IMR-90 (cell line): ENCODE results near the gene SPEG. TPM values are rescaled to one million over a fixed set of nuclear protein-coding genes. Genes with fewer than 3 reads are reported as not detected.

Experiments used
- ATAC-seq: fragments of 200-7000 bp; cut with Tn5 transposase; 2 replicates; pipeline ENCODE4 v1.9.1; 2020; ENCODE audit warnings: low read depth, mild to moderate bottlenecking, moderate library complexity
- BruUV-seq: library from RNA; stranded (reverse); fragments of 400-500 nt; replicated peaks from 2 replicates; lab custom pipeline; 2021; lab: Mats Ljungman, UMichigan
- CTCF ChIA-PET: fragments of 300-600 bp; formaldehyde crosslinking; extraction: SDS; loops from one replicate; lab custom pipeline; 2021; ENCODE audit warnings: antibody characterized with exemption; lab: Yijun Ruan, JAX
- POLR2A ChIA-PET: fragments of 300-600 bp; sonication (Branson Sonifier 250); formaldehyde crosslinking; loops from one replicate; lab custom pipeline; 2022; ENCODE audit warnings: antibody characterized with exemption; ENCODE audit not compliant: unreplicated experiment; lab: Charles Lee
- DNase-seq: peaks from one replicate; pipeline ENCODE4 v3.0.0; 2013
- H2AFZ ChIP-seq: replicated peaks from 2 replicates; pipeline ENCODE3; 2013; ENCODE audit warnings: low read length, mild to moderate bottlenecking; ENCODE audit not compliant: poor library complexity
- H2AK5ac ChIP-seq: 2 replicates; pipeline ENCODE4 v1.6.1; 2013; ENCODE audit warnings: low read depth, low read length, inconsistent platforms
- H2AK9ac ChIP-seq: replicated peaks from 2 replicates; pipeline ENCODE3; 2013; ENCODE audit warnings: mild to moderate bottlenecking, low read depth, low read length, moderate library complexity; ENCODE audit not compliant: poor library complexity
- H2BK120ac ChIP-seq: 2 replicates; pipeline ENCODE4 v1.6.1; 2013; ENCODE audit warnings: low read depth, low read length, inconsistent platforms
- H2BK15ac ChIP-seq: 3 replicates; pipeline ENCODE4 v1.6.1; 2013; ENCODE audit warnings: low read depth, low read length, inconsistent platforms
- H2BK20ac ChIP-seq: 2 replicates; pipeline ENCODE4 v1.6.1; 2013; ENCODE audit warnings: low read depth, mild to moderate bottlenecking, inconsistent platforms, low read length, moderate library complexity
- H2BK5ac ChIP-seq: 2 replicates; pipeline ENCODE4 v1.6.1; 2013; ENCODE audit warnings: mild to moderate bottlenecking, low read depth, low read length, inconsistent platforms; ENCODE audit not compliant: poor library complexity, severe bottlenecking
- H3K14ac ChIP-seq: replicated peaks from 2 replicates; pipeline ENCODE4 v1.6.1; 2013; ENCODE audit warnings: low read depth, low read length, inconsistent platforms
- H3K18ac ChIP-seq: 2 replicates; pipeline ENCODE4 v1.6.1; 2013; ENCODE audit warnings: low read depth, low read length, control low read depth
- H3K23ac ChIP-seq: 2 replicates; pipeline ENCODE4 v1.6.1; 2013; ENCODE audit warnings: low read depth, low read length, inconsistent platforms
- H3K27ac ChIP-seq: 2 replicates; pipeline ENCODE4 v1.5.1; 2013; ENCODE audit warnings: mild to moderate bottlenecking, control low read depth, low read length; ENCODE audit not compliant: insufficient read depth
- H3K27me3 ChIP-seq: 2 replicates; pipeline ENCODE4 v1.6.1; 2013; ENCODE audit warnings: low read length; ENCODE audit not compliant: control insufficient read depth, insufficient read depth
- H3K36me3 ChIP-seq: 2 replicates; pipeline ENCODE4 v1.6.1; 2013; ENCODE audit warnings: low read length, mixed read lengths; ENCODE audit not compliant: control insufficient read depth, insufficient read depth
- H3K4ac ChIP-seq: 2 replicates; pipeline ENCODE4 v1.6.1; 2013; ENCODE audit warnings: low read depth, low read length, inconsistent platforms
- H3K4me1 ChIP-seq: 2 replicates; pipeline ENCODE4 v1.6.1; 2013; ENCODE audit warnings: low read length, mixed read lengths; ENCODE audit not compliant: control insufficient read depth, insufficient read depth
- H3K4me2 ChIP-seq: 2 replicates; pipeline ENCODE4 v1.6.1; 2013; ENCODE audit warnings: low read depth, mild to moderate bottlenecking, control low read depth, low read length, moderate library complexity
- H3K4me3 ChIP-seq: 2 replicates; pipeline ENCODE4 v1.5.1; 2013; ENCODE audit warnings: low read depth, mild to moderate bottlenecking, control low read depth, low read length, moderate library complexity; ENCODE audit not compliant: insufficient read depth
- H3K56ac ChIP-seq: 2 replicates; pipeline ENCODE4 v1.6.1; 2013; ENCODE audit warnings: low read length, inconsistent platforms; ENCODE audit not compliant: insufficient read depth; ENCODE audit errors: extremely low read depth
- H3K79me1 ChIP-seq, 2 experiments: 2 replicates each; pipeline ENCODE4 v1.6.1; 2013; ENCODE audit warnings: low read length in 2 of 2, inconsistent platforms in 1 of 2, low read depth in 1 of 2
- H3K9ac ChIP-seq: 2 replicates; pipeline ENCODE4 v1.6.1; 2013; ENCODE audit warnings: low read depth, low read length, control low read depth
- H3K9me1 ChIP-seq: 2 replicates; pipeline ENCODE4 v1.6.1; 2013; ENCODE audit warnings: low read length, inconsistent platforms; ENCODE audit not compliant: insufficient read depth
- H3K9me3 ChIP-seq: 2 replicates; pipeline ENCODE4 v1.6.1; 2013; ENCODE audit warnings: low read length; ENCODE audit not compliant: control insufficient read depth, insufficient read depth
- H4K20me1 ChIP-seq: 2 replicates; pipeline ENCODE4 v1.6.1; 2013; ENCODE audit warnings: low read length, inconsistent platforms; ENCODE audit not compliant: insufficient read depth
- H4K5ac ChIP-seq: 2 replicates; pipeline ENCODE4 v1.6.1; 2013; ENCODE audit warnings: mild to moderate bottlenecking, low read depth, low read length, control low read depth
- H4K8ac ChIP-seq, 2 experiments: 2 replicates each; pipeline ENCODE4 v1.6.1; 2013; ENCODE audit warnings: low read depth in 2 of 2, low read length in 2 of 2, control low read depth in 1 of 2, inconsistent platforms in 1 of 2
- H4K91ac ChIP-seq: 2 replicates; pipeline ENCODE4 v1.6.1; 2013; ENCODE audit warnings: low read depth, low read length, inconsistent platforms; ENCODE audit not compliant: insufficient read depth
- MAFK ChIP-seq: IDR thresholded peaks from 2 replicates; pipeline ENCODE4 v1.6.1; 2012; ENCODE audit warnings: low read depth, low read length, improper control_type of control experiment
- POLR2A ChIP-seq: IDR thresholded peaks from 2 replicates; pipeline ENCODE4 v1.6.1; 2012; ENCODE audit warnings: mild to moderate bottlenecking, low read depth, low read length
- RAD21 ChIP-seq: IDR thresholded peaks from 2 replicates; pipeline ENCODE4 v1.6.1; 2012; ENCODE audit warnings: low read length, improper control_type of control experiment
- WGBS, 2 experiments: methylation state at CpG; one replicate each; pipeline versions ENCODE4 v1.1.5 to v1.1.7; 2013; ENCODE audit warnings: missing lambda C conversion rate in 2 of 2; ENCODE audit not compliant: insufficient read length in 1 of 2; ENCODE audit errors: extremely low coverage in 2 of 2; 5-methylcytosine and 5-hydroxymethylcytosine counted together
- dilution Hi-C: fragments of 300-500 bp; cut with HindIII; formaldehyde crosslinking; loops from one replicate; pipeline ENCODE4 v1.14.3; 2018; ENCODE audit warnings: low sequenced_read_pairs; ENCODE audit not compliant: unreplicated experiment
- in situ Hi-C: fragments of 300-500 bp; cut with MboI; formaldehyde crosslinking; loops from 3 replicates; pipeline ENCODE4 v1.14.3; 2019; ENCODE audit warnings: low sequenced_read_pairs, inconsistent platforms, mixed read lengths
- intact Hi-C: fragments of 100-400 bp; cut with micrococcal nuclease; formaldehyde crosslinking; loops from 2 replicates; pipeline ENCODE4 v1.10.0; 2022
- polyA plus RNA-seq, 3 experiments: library from polyadenylated mRNA; depleted of rRNA; stranded (reverse); fragments of >200 nt; gene quantifications; 2 replicates each; pipeline ENCODE4 v1.2.3, GENCODE V29; 2012; ENCODE audit warnings: low replicate concordance in 1 of 3
- total RNA-seq: library from RNA; depleted of rRNA; stranded (reverse); fragments of >200 nt; gene quantifications from 2 replicates; pipeline ENCODE4 v1.2.3, GENCODE V29; 2012

The SPEG gene
- total and polyA plus RNA-seq, 2 of the 4 experiments (the other 2 are of a cell fraction): 6.8 to 81.6 TPM

DNA sequence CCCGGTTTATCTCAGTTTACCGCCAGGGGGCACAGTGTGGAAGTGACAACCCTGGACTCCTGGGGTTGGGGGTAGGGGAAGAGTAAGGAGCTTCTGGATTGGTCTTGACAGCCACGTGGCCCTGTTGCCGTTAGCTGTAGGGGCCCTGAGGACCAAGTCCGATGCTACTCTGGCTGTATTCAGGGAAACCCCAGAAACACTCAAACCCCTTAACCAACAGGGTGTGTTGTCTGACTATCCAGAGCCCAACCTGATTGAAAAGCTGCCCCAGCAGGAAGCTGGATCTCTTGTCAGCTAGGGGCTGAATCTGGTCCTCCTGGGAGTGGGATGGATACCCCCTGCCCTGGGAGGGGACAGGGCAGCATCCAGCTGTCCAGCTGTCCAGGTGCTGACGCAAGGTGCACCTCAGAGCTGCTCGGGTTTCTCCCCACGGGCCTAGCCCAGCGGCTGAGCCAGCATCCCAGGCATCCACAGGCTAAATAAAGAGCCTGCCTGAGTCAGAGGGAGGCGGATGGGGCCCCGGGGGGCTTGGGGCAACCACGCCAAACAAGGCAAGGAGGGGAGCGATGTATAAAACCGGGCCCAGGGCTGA lies 61.0 kb downstream of the SPEG start (continued):
- peak; percentile 50 for TF ChIP-seq RAD21

DNA sequence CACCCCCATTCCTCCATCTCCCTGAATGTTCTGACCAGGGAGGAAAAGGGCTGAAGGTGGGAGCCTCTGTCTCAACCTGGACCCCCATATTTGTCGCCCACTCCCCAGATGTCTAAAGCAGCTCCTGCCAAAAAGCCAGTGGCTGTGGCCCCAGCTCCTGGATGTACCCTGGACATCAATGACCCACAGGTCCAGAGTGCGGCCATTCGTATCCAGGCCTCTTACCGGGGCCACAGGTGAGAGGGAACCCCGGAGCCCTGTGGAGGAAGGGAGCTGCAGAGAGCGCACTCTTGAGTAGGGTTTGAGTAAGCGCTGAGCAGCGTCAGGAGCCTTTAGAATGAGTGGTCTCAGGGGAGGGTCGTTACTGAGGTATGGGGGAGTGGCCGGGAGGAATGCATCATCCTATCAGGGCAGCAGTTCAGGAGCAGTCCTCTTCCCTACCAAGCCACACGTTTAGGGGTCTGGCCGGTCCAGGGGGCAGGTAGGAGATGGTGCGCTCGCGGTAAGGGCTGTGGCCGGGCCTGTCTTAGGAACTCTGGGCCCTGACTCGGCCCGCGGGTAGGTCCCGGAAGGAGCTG lies 61.7 kb downstream of the SPEG start:
- no peak overlapping the region for H4K5ac ChIP-seq
- no peak overlapping the region for H3K18ac ChIP-seq
- ChIA-PET POLR2A (no interaction called here), CTCF (interaction anchor here (0.8 to 2.0 kb wide), 9 partner anchors 14 to 94 kb away, joined by 3 to 17 read pairs (median 6); no protein-coding TSS in a partner anchor)
- no peak overlapping the region for H3K56ac ChIP-seq
- DNase-seq: no peak
- H3K9me3 ChIP-seq: no peaks in the 10 kb centered on the region
- H2BK120ac ChIP-seq: no peak overlapping the region
- H2BK5ac ChIP-seq: no peak overlapping the region
- H3K36me3 ChIP-seq: peaks cover 9% of the 10 kb centered on the region; the same call in 1 of the 2 replicates
- no peak overlapping the region for H3K23ac ChIP-seq
- intact Hi-C loops: no loop called here
- peak overlapping the region; percentile 46 for H2AK5ac ChIP-seq
- no peak overlapping the region for H2BK15ac ChIP-seq
- WGBS, 2 experiments: 45% methylated on average over 11 of the region's 20 CpGs; no CpG with 5 or more reads in 1 of the 2 experiments
- ATAC-seq: no peak
- no peak overlapping the region for H3K14ac ChIP-seq
- no TSS peak for BruUV-seq
- H3K27ac ChIP-seq: no peak overlapping the region
- H3K4ac ChIP-seq: no peak overlapping the region
- H3K4me2 ChIP-seq: no peak overlapping the region
- peaks cover 15% of the 10 kb centered on the region for H3K4me1 ChIP-seq
- peak overlapping the region; percentile 56 for H2AK9ac ChIP-seq
- no peak for TF ChIP-seq MAFK
- peak; percentile 30; the same call in 1 of the 2 replicates for TF ChIP-seq POLR2A
- H2AFZ ChIP-seq: peak overlapping the region; percentile 98
- in situ Hi-C loops: no loop called here
- no peak overlapping the region for H3K9ac ChIP-seq
- no peak overlapping the region for H3K4me3 ChIP-seq
- H3K27me3 ChIP-seq: no peaks in the 10 kb centered on the region; the same call in 1 of the 2 replicates
- peaks cover 12% of the 10 kb centered on the region for H3K9me1 ChIP-seq
- H4K8ac ChIP-seq: no peak overlapping the region
- no peak overlapping the region for H4K91ac ChIP-seq
- no peak overlapping the region for H2BK20ac ChIP-seq
- H3K79me1 ChIP-seq: peaks cover 18 to 23% of the 10 kb centered on the region in 2 experiments
- dilution Hi-C loops: no loop called here
- no peaks in the 10 kb centered on the region for H4K20me1 ChIP-seq
